GM12873 (cell line): Measurements from ENCODE around the gene DEDD2.

Experiments
- TF ChIP-seq, protein P1 (sequence below): IDR thresholded peaks from 2 replicates; pipeline ENCODE4 v1.5.1; 2012; ENCODE audit warnings: low read depth, mild to moderate bottlenecking, moderate library complexity, low read length, control low read depth; ENCODE audit not compliant: insufficient read depth; ENCODE audit errors: missing control alignments

Gene DEDD2

DNA sequence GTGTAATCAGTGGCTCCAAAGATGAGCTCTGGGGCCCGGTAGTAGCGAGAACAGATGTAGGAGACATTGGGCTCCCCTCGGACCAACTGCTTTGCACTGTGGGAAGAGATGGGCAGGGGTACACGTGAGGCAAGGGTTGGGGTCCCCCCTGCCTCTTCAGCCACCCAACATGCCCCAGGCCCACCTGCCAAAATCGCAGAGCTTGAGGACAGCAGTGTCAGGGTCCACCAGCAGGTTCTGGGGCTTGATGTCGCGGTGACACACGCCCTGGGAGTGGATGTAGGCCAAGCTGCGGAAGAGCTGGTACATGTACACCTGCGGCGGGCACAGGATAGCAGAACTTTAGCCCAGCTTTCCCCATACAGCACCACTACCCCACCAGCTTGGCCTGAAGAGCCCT is 16.9 kb upstream of the DEDD2 start:
- TF ChIP-seq, protein P1, sequence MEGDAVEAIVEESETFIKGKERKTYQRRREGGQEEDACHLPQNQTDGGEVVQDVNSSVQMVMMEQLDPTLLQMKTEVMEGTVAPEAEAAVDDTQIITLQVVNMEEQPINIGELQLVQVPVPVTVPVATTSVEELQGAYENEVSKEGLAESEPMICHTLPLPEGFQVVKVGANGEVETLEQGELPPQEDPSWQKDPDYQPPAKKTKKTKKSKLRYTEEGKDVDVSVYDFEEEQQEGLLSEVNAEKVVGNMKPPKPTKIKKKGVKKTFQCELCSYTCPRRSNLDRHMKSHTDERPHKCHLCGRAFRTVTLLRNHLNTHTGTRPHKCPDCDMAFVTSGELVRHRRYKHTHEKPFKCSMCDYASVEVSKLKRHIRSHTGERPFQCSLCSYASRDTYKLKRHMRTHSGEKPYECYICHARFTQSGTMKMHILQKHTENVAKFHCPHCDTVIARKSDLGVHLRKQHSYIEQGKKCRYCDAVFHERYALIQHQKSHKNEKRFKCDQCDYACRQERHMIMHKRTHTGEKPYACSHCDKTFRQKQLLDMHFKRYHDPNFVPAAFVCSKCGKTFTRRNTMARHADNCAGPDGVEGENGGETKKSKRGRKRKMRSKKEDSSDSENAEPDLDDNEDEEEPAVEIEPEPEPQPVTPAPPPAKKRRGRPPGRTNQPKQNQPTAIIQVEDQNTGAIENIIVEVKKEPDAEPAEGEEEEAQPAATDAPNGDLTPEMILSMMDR: no peak

DNA sequence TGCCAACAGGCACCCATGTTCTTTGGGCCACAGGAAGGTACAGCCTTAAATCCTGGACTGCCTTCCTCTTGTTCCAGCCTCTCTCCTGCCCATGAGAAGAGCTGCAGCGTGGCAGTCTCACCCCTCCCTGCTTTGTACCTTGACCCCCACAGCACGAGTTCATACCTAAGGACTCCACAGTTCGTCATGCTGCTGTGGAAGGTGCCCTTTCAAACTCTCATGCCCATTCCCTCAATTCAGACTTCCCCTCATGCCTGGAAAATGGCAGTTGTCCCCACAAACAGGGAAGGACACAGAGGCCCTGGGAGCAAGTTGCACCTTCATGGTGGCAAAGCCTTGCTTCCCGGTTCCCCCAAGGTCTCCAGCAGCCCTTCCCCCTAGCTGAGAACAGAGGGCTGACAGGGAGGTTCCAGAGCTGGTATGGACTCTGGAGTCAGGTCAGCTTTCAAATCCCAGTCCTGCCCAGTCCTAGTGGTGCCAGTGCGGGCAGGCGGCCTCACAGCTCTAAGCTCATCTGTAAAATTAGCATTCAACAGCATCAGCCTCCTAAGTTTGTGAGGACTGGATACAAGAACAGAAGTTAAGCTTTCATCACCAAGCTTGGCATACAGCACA is 16.3 kb upstream of the DEDD2 start:
- TF ChIP-seq, protein P1: no peak

DNA sequence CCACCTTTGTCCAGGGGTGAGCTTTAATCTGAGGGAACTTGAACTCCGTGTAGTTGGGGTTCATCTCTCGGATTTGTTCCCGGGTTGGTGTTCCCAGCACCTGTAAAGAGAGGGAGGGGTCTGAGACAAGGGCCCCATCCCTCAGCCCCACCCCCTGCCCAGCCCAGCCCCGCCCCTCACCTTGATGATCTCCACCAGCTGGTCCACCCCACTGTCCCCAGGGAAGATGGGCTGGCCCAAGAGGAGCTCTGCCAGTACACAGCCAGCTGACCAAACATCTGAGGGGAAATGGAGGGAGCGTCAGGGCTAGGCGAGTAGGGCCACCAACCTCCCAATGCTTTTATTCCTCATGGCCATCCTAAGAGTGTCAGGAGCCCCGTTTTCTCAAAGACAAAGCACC is 15.6 kb upstream of the DEDD2 start:
- TF ChIP-seq, protein P1: no peak

DNA sequence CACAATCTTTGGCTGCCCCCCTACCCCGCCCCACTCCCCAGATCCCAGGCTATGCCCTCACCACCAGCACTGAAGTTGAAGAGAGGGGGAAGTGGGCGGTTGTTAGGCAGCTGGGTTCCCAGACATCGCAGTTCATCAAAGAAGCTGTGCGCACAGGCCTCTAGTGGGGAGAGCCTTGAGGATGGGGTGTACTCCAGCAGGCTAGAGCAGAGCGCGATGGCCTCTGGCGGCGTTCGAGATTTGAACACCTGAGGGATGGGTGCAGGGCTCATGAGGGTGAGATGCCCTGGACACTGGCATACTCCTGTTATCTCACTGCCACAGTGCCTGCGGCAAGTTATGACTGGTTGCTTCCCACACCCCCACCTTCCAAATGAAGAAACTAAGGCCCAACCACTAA is 15.0 kb upstream of the DEDD2 start:
- TF ChIP-seq, protein P1: no peak

DNA sequence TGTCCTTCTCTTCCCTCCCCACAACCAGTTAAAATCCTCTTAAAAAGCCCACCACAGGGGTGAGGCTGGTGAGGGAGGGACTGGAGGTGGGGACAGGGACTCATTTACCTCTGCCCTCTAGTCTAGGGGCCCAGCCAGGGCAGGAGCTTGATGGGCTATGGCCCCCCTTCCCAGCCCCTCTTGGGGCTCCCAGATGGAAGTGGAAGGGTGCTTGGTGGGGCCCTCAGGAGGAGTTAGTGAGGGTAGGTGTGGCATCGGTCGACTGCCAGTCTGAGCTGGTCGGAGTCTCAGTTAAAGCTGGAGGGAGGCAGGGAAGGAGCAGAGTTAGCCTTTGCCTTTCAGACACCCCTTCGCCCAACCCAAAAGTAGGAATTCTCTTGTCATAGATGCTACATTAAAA is 13.1 kb upstream of the DEDD2 start:
- TF ChIP-seq, protein P1: no peak

DNA sequence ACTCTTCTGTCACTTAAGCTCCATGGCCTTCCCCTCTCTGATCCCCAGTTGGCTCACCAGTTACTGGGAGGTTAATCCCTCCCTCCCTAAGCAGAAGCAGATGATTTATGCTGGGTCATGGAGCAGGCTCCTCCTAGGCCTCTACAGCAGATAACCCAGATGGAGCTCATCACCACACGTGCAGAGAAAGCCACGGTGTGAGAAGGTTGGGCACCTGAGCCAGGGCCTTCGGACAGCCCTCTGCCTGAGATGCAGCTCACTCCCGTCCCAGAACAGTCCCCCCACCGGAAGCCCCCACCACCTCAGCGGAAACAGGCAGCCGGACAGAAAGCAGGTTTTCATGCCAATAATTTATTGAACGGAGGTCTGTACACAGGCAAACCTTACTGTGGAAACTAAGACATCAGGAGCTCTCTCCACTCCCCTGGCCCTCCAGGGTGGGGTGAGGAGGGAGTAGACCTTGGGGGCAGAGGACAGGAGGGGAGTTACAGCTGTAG is 12.4 kb upstream of the DEDD2 start:
- TF ChIP-seq, protein P1: no peak

DNA sequence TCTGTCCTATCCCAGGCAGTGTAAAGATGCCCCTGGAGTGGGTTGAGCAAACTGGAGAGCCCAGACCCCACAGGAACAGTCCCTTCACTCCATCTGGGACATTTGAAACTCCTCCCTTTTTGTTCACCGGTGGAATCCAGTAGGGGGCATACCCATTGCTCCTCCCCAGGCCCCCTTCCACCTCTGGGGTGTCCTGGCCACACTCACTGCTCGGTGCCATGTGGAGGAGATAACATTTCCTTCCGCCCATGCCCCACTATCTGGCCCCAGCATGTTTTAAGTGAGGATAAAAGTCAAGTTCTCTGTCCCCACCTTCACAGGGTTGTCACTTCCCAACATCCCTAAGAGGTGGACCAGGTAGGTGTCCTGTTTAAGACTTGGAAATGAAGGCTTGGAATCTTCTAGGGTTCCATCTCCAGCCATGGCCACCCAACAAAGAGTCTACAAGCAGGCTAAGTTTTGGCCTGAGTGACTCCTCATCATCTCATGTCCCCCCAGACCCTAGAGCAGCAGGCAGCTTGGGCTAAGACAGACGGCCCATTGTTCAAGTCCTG is 11.9 kb upstream of the DEDD2 start:
- TF ChIP-seq, protein P1: no peak
